PC-9 (cell line): ENCODE measurements around the gene ARSI. TPM values are rescaled to one million over a fixed set of nuclear protein-coding genes. Genes with fewer than 3 reads are reported as not detected.

Experiments
- BruUV-seq: library from RNA; stranded (reverse); fragments of 400-500 nt; replicated peaks from 2 replicates; lab custom pipeline; 2021; lab: Mats Ljungman, UMichigan
- CTCF ChIA-PET: fragments of 300-600 bp; sonication (Branson Sonifier 250); formaldehyde crosslinking; loops from one replicate; lab custom pipeline; 2022; ENCODE audit warnings: antibody characterized with exemption; lab: Charles Lee
- POLR2A ChIA-PET: fragments of 300-600 bp; sonication (Branson Sonifier 250); formaldehyde crosslinking; loops from one replicate; lab custom pipeline; 2022; ENCODE audit warnings: antibody characterized with exemption; ENCODE audit not compliant: unreplicated experiment; lab: Charles Lee
- DNase-seq, 2 experiments: peaks; one replicate each; pipeline versions ENCODE4 v3.0.0 to v3.0.0-alpha.2; 2015 to 2022; ENCODE audit warnings: mixed read lengths in 1 of 2
- H2AFZ ChIP-seq: fragments of 200-600 bp; sonication (generic); 2 replicates; pipeline ENCODE4 v1.8.1; 2017; ENCODE audit warnings: antibody characterized with exemption
- H3F3A ChIP-seq: fragments of 200-600 bp; sonication (generic); 2 replicates; pipeline ENCODE4 v1.8.1; 2017; ENCODE audit warnings: antibody characterized with exemption, mild to moderate bottlenecking, low read depth; ENCODE audit not compliant: insufficient read depth
- H3K27ac ChIP-seq: fragments of 200-600 bp; sonication (generic); 2 replicates; pipeline ENCODE4 v1.6.1; 2016; ENCODE audit warnings: mixed run types
- H3K27me3 ChIP-seq: fragments of 200-600 bp; sonication (generic); 2 replicates; pipeline ENCODE4 v1.6.1; 2016; ENCODE audit warnings: low read depth, mixed run types; ENCODE audit not compliant: insufficient read depth
- H3K36me3 ChIP-seq: fragments of 200-600 bp; sonication (generic); 2 replicates; pipeline ENCODE4 v1.6.1; 2016; ENCODE audit warnings: low read depth, mixed run types
- H3K4me1 ChIP-seq: fragments of 200-600 bp; sonication (generic); replicated peaks from 2 replicates; pipeline ENCODE4 v1.6.1; 2016; ENCODE audit warnings: mixed run types; ENCODE audit not compliant: insufficient read depth
- H3K4me2 ChIP-seq: fragments of 200-600 bp; sonication (generic); 2 replicates; pipeline ENCODE4 v1.6.1; 2017; ENCODE audit warnings: mixed run types
- H3K4me3 ChIP-seq: fragments of 200-600 bp; sonication (generic); 2 replicates; pipeline ENCODE4 v1.6.1; 2016; ENCODE audit warnings: mixed run types
- H3K79me2 ChIP-seq: fragments of 200-600 bp; sonication (generic); 2 replicates; pipeline ENCODE4 v1.6.1; 2017; ENCODE audit warnings: low read depth, mixed run types
- H3K9me2 ChIP-seq: fragments of 200-600 bp; sonication (generic); 2 replicates; pipeline ENCODE4 v1.8.1; 2017; ENCODE audit warnings: mild to moderate bottlenecking; ENCODE audit not compliant: insufficient read depth
- H3K9me3 ChIP-seq: fragments of 200-600 bp; sonication (generic); 2 replicates; pipeline ENCODE4 v1.8.1; 2016; ENCODE audit warnings: low read depth; ENCODE audit not compliant: insufficient read depth
- H4K20me1 ChIP-seq: fragments of 200-600 bp; sonication (generic); 2 replicates; pipeline ENCODE4 v1.8.1; 2017; ENCODE audit not compliant: insufficient read depth
- CTCF ChIP-seq: fragments of 200-600 bp; sonication (generic); conservative IDR thresholded peaks from 2 replicates; pipeline ENCODE4 v1.6.1; 2017; ENCODE audit warnings: mixed run types, antibody characterized with exemption, mild to moderate bottlenecking, moderate library complexity
- EZH2 ChIP-seq: fragments of 200-600 bp; sonication (generic); IDR thresholded peaks from 2 replicates; pipeline ENCODE4 v1.8.0; 2017; ENCODE audit warnings: antibody characterized with exemption, low read depth
- intact Hi-C: fragments of 100-400 bp; cut with micrococcal nuclease; formaldehyde crosslinking; loops from one replicate; pipeline ENCODE4 v1.10.0; 2022; ENCODE audit not compliant: unreplicated experiment
- total RNA-seq: library from RNA; stranded (reverse); gene quantifications from 2 replicates; pipeline ENCODE4 v1.2.3, GENCODE V29; 2021

The ARSI gene
- total RNA-seq, 1 experiment from 2014 or later: 2.6 TPM

GRCh38 chr5:150309886-150310239 lies 7.2 kb upstream of the ARSI start:
- TF ChIP-seq EZH2 (no peak), CTCF (no peak)
- Histone ChIP-seq H3K79me2 (no peaks in the 10 kb centered on the region), H3K9me2 (no peaks in the 10 kb centered on the region), H3K4me1 (no peaks in the 10 kb centered on the region), H3K9me3 (no peaks in the 10 kb centered on the region), H2AFZ (no peak overlapping the region), H3K27me3 (no peaks in the 10 kb centered on the region), H3K36me3 (no peaks in the 10 kb centered on the region), H4K20me1 (no peaks in the 10 kb centered on the region), H3K4me3 (no peak overlapping the region), H3K27ac (no peak overlapping the region), H3K4me2 (no peak overlapping the region), H3F3A (no peaks in the 10 kb centered on the region)
- ChIA-PET CTCF (no interaction called here), POLR2A (interaction anchor here (0.5 to 0.6 kb wide), 2 partner anchors 10 to 15 kb away, joined by 4 to 14 read pairs; no protein-coding TSS in a partner anchor)
- no TSS peak for BruUV-seq
- intact Hi-C loops: no loop called here
- DNase-seq: no peak

GRCh38 chr5:150309101-150309885 lies 6.6 kb upstream of the ARSI start:
- BruUV-seq: no TSS peak
- intact Hi-C loops: no loop called here
- TF ChIP-seq EZH2: no peak
- no peak for TF ChIP-seq CTCF

GRCh38 chr5:150307617-150308426 lies 5.1 kb upstream of the ARSI start:
- intact Hi-C loops: no loop called here
- CTCF ChIA-PET: no interaction called here
- H3K27ac ChIP-seq: no peak overlapping the region

More at GRCh38 chr5:150309101-150309885, 6.6 kb upstream of the ARSI start:
- Histone ChIP-seq H3K9me2 (no peaks in the 10 kb centered on the region), H3K4me1 (peaks cover 5% of the 10 kb centered on the region), H3K4me3 (no peak overlapping the region), H2AFZ (no peak overlapping the region), H3K4me2 (no peak overlapping the region), H3K27ac (no peak overlapping the region), H3F3A (no peaks in the 10 kb centered on the region), H4K20me1 (no peaks in the 10 kb centered on the region), H3K27me3 (no peaks in the 10 kb centered on the region), H3K9me3 (no peaks in the 10 kb centered on the region), H3K36me3 (no peaks in the 10 kb centered on the region), H3K79me2 (no peaks in the 10 kb centered on the region)
- DNase-seq: no peak
- POLR2A ChIA-PET: interaction anchor here (0.5 to 0.7 kb wide), 4 partner anchors 8 to 698 kb away, joined by 3 to 14 read pairs (median 5); no protein-coding TSS in a partner anchor
- CTCF ChIA-PET: no interaction called here

More at GRCh38 chr5:150307617-150308426, 5.1 kb upstream of the ARSI start:
- Histone ChIP-seq H3K4me1 (peaks cover 15% of the 10 kb centered on the region), H3K27me3 (no peaks in the 10 kb centered on the region), H3K9me3 (no peaks in the 10 kb centered on the region), H3F3A (peaks cover 9% of the 10 kb centered on the region), H4K20me1 (no peaks in the 10 kb centered on the region), H3K4me3 (no peak overlapping the region), H3K4me2 (no peak overlapping the region), H3K79me2 (no peaks in the 10 kb centered on the region), H3K9me2 (no peaks in the 10 kb centered on the region), H2AFZ (no peak overlapping the region), H3K36me3 (no peaks in the 10 kb centered on the region)
- no peak for TF ChIP-seq EZH2
- TF ChIP-seq CTCF: no peak
- POLR2A ChIA-PET: no interaction called here
- no peak for DNase-seq
- BruUV-seq: no TSS peak
